Measurements from ENCODE around the gene SMIM10L2A. TPM values are rescaled to one million over a fixed set of nuclear protein-coding genes. Genes with fewer than 3 reads are reported as not detected.
A peak's percentile ranks its signal among the peaks of the same experiment; 100 is the strongest.

SMIM10L2A gene
- total and polyA plus RNA-seq, 10 of the 15 experiments (the other 5 are each of a cell fraction or from before 2014, with no cell fraction given) = 0.02 to 0.05 (median 0.03) TPM; not detected in 7

DNA sequence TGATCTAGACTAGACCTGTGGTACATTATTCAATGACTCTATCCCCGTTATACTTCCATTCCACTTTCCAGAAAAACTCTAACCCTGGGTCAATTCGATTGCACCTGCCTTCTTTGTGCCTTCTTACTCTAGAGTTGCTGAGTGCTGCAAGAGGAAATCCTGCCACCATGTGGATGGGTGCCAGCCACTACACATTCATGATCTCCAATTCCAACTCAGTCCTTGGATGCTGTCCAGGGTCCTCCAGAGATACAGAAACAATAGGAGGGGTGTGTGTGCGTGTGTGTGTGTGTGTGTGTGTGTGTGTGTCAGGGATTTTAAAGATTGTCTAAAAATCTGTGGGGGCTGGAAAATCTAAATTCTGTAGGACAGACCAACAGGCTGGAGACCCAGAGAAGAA, 55.8 kb downstream of the SMIM10L2A start (continued):
- no peak for TF ChIP-seq IKZF1 (conservative IDR thresholded peaks at IDR 0.05)
- no peak for TF ChIP-seq EP300 (IDR thresholded peaks at IDR 0.05; ENCODE audit: borderline replicate concordance in 1 of 2, control insufficient read depth in 1 of 2, low read depth in 2 of 2, low read length in 2 of 2)
- no peak for TF ChIP-seq IRF3 (IDR thresholded peaks at IDR 0.05)
- TF ChIP-seq STAT1 (conservative IDR thresholded peaks at IDR 0.05) = no peak
- TF ChIP-seq EZH2 (IDR thresholded peaks at IDR 0.05; ENCODE audit: borderline replicate concordance, control insufficient read depth, low read depth, low read length) = no peak
- TF ChIP-seq, protein P1, sequence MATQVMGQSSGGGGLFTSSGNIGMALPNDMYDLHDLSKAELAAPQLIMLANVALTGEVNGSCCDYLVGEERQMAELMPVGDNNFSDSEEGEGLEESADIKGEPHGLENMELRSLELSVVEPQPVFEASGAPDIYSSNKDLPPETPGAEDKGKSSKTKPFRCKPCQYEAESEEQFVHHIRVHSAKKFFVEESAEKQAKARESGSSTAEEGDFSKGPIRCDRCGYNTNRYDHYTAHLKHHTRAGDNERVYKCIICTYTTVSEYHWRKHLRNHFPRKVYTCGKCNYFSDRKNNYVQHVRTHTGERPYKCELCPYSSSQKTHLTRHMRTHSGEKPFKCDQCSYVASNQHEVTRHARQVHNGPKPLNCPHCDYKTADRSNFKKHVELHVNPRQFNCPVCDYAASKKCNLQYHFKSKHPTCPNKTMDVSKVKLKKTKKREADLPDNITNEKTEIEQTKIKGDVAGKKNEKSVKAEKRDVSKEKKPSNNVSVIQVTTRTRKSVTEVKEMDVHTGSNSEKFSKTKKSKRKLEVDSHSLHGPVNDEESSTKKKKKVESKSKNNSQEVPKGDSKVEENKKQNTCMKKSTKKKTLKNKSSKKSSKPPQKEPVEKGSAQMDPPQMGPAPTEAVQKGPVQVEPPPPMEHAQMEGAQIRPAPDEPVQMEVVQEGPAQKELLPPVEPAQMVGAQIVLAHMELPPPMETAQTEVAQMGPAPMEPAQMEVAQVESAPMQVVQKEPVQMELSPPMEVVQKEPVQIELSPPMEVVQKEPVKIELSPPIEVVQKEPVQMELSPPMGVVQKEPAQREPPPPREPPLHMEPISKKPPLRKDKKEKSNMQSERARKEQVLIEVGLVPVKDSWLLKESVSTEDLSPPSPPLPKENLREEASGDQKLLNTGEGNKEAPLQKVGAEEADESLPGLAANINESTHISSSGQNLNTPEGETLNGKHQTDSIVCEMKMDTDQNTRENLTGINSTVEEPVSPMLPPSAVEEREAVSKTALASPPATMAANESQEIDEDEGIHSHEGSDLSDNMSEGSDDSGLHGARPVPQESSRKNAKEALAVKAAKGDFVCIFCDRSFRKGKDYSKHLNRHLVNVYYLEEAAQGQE (IDR thresholded peaks at IDR 0.05; ENCODE audit: low read depth, low read length) = peak; percentile 84
- TF ChIP-seq BMI1 (IDR thresholded peaks at IDR 0.05; ENCODE audit: borderline replicate concordance) = no peak
- no peak for TF ChIP-seq BCL11A (IDR thresholded peaks at IDR 0.05; ENCODE audit: low read depth, low read length)

Small RNAs within 50 kb of the gene (small RNA-seq; reads per million reads assigned to genes)
- 0.23 reads per million for gene RNA5SP515

Other genes starting within 250 kb of the SMIM10L2A start
- gene ETDA, start 169.9 kb upstream of the SMIM10L2A start, total RNA-seq (2014; rRNA removed) = not detected in 2 replicates
- not detected in 2 replicates for gene ETDA, start 169.9 kb upstream of the SMIM10L2A start, total RNA-seq (2014; rRNA removed; fragmentation: Illumina TruSeq; extraction: Trizol)
- not detected in 2 replicates for gene ETDA, start 169.9 kb upstream of the SMIM10L2A start, total RNA-seq (2021)
- gene ETDA, start 169.9 kb upstream of the SMIM10L2A start, polyA plus RNA-seq (2011; rRNA removed) = not detected in 2 replicates
- gene ETDA, start 169.9 kb upstream of the SMIM10L2A start, polyA plus RNA-seq (2014; fragmentation: Illumina TruSeq; extraction: Trizol) = not detected in 2 replicates
- gene ETDA, start 169.9 kb upstream of the SMIM10L2A start, polyA plus RNA-seq (2014; fragmentation: Nextera tagmentation; extraction: Ambion mirVana) = not detected
- not detected in 2 replicates for gene ETDA, start 169.9 kb upstream of the SMIM10L2A start, polyA plus RNA-seq (2014; rRNA removed)
- gene ETDA, start 169.9 kb upstream of the SMIM10L2A start, polyA plus RNA-seq (2016; fragmentation: Nextera tagmentation; extraction: Ambion mirVana) = not detected
- gene ETDC, start 112.5 kb upstream of the SMIM10L2A start, total RNA-seq (2014; rRNA removed) = not detected in 2 replicates
- gene ETDC, start 112.5 kb upstream of the SMIM10L2A start, total RNA-seq (2014; rRNA removed; fragmentation: Illumina TruSeq; extraction: Trizol) = not detected in 2 replicates
- gene ETDC, start 112.5 kb upstream of the SMIM10L2A start, total RNA-seq (2021) = not detected in 2 replicates
- gene ETDC, start 112.5 kb upstream of the SMIM10L2A start, polyA plus RNA-seq (2011; rRNA removed) = not detected in 2 replicates
- gene ETDC, start 112.5 kb upstream of the SMIM10L2A start, polyA plus RNA-seq (2014; fragmentation: Illumina TruSeq; extraction: Trizol) = not detected in 2 replicates
- gene ETDC, start 112.5 kb upstream of the SMIM10L2A start, polyA plus RNA-seq (2014; fragmentation: Nextera tagmentation; extraction: Ambion mirVana) = not detected
- not detected in 2 replicates for gene ETDC, start 112.5 kb upstream of the SMIM10L2A start, polyA plus RNA-seq (2014; rRNA removed)
- not detected for gene ETDC, start 112.5 kb upstream of the SMIM10L2A start, polyA plus RNA-seq (2016; fragmentation: Nextera tagmentation; extraction: Ambion mirVana)
- 3.9 and 4.1 TPM in 2 replicates for gene ZNF75D, start 77.8 kb upstream of the SMIM10L2A start, total RNA-seq (2014; rRNA removed)
- 4.7 and 5.0 TPM in 2 replicates for gene ZNF75D, start 77.8 kb upstream of the SMIM10L2A start, total RNA-seq (2014; rRNA removed; fragmentation: Illumina TruSeq; extraction: Trizol)
- 3.7 and 4.0 TPM in 2 replicates for gene ZNF75D, start 77.8 kb upstream of the SMIM10L2A start, total RNA-seq (2021)
- gene ZNF75D, start 77.8 kb upstream of the SMIM10L2A start, polyA plus RNA-seq (2011; rRNA removed) = 12.3 and 18.1 TPM in 2 replicates
- gene ZNF75D, start 77.8 kb upstream of the SMIM10L2A start, polyA plus RNA-seq (2014; fragmentation: Illumina TruSeq; extraction: Trizol) = 5.0 and 6.7 TPM in 2 replicates
- gene ZNF75D, start 77.8 kb upstream of the SMIM10L2A start, polyA plus RNA-seq (2014; fragmentation: Nextera tagmentation; extraction: Ambion mirVana) = 1 to 10 TPM; 1.7 to 3.0 TPM
- 3.9 and 4.5 TPM in 2 replicates for gene ZNF75D, start 77.8 kb upstream of the SMIM10L2A start, polyA plus RNA-seq (2014; rRNA removed)
- gene ZNF75D, start 77.8 kb upstream of the SMIM10L2A start, polyA plus RNA-seq (2016; fragmentation: Nextera tagmentation; extraction: Ambion mirVana) = 1 to 10 TPM; 4.4 to 4.7 TPM
- gene ZNF449, start 77.1 kb upstream of the SMIM10L2A start, total RNA-seq (2014; rRNA removed) = 2.4 and 3.4 TPM in 2 replicates
- 3.1 and 3.2 TPM in 2 replicates for gene ZNF449, start 77.1 kb upstream of the SMIM10L2A start, total RNA-seq (2014; rRNA removed; fragmentation: Illumina TruSeq; extraction: Trizol)
- 1.8 and 2.2 TPM in 2 replicates for gene ZNF449, start 77.1 kb upstream of the SMIM10L2A start, total RNA-seq (2021)
- gene ZNF449, start 77.1 kb upstream of the SMIM10L2A start, polyA plus RNA-seq (2011; rRNA removed) = 4.4 and 6.6 TPM in 2 replicates
- 3.2 and 4.5 TPM in 2 replicates for gene ZNF449, start 77.1 kb upstream of the SMIM10L2A start, polyA plus RNA-seq (2014; fragmentation: Illumina TruSeq; extraction: Trizol)
- 1 to 10 TPM; 1.0 to 1.1 TPM for gene ZNF449, start 77.1 kb upstream of the SMIM10L2A start, polyA plus RNA-seq (2014; fragmentation: Nextera tagmentation; extraction: Ambion mirVana)
- gene ZNF449, start 77.1 kb upstream of the SMIM10L2A start, polyA plus RNA-seq (2014; rRNA removed) = 1.7 and 3.0 TPM in 2 replicates
- gene ZNF449, start 77.1 kb upstream of the SMIM10L2A start, polyA plus RNA-seq (2016; fragmentation: Nextera tagmentation; extraction: Ambion mirVana) = 1 to 10 TPM; 2.4 to 3.3 TPM
- gene INTS6L, start 98.7 kb downstream of the SMIM10L2A start, total RNA-seq (2014; rRNA removed) = 14.1 and 16.1 TPM in 2 replicates
- gene INTS6L, start 98.7 kb downstream of the SMIM10L2A start, total RNA-seq (2014; rRNA removed; fragmentation: Illumina TruSeq; extraction: Trizol) = 18.7 and 20.8 TPM in 2 replicates
- 14.2 and 16.6 TPM in 2 replicates for gene INTS6L, start 98.7 kb downstream of the SMIM10L2A start, total RNA-seq (2021)
- 84.9 and 137 TPM in 2 replicates for gene INTS6L, start 98.7 kb downstream of the SMIM10L2A start, polyA plus RNA-seq (2011; rRNA removed)
- gene INTS6L, start 98.7 kb downstream of the SMIM10L2A start, polyA plus RNA-seq (2014; fragmentation: Illumina TruSeq; extraction: Trizol) = 25.1 and 34.2 TPM in 2 replicates
- 10 to 100 TPM in 1 of 2 experiments, 1 to 10 TPM in 1; 4.9 to 10.5 TPM for gene INTS6L, start 98.7 kb downstream of the SMIM10L2A start, polyA plus RNA-seq (2014; fragmentation: Nextera tagmentation; extraction: Ambion mirVana)
- 20.8 and 20.9 TPM in 2 replicates for gene INTS6L, start 98.7 kb downstream of the SMIM10L2A start, polyA plus RNA-seq (2014; rRNA removed)
- 1 to 10 TPM; 7.5 to 9.2 TPM for gene INTS6L, start 98.7 kb downstream of the SMIM10L2A start, polyA plus RNA-seq (2016; fragmentation: Nextera tagmentation; extraction: Ambion mirVana)